ENCODE measurements around the gene ANKS1B. TPM values are rescaled to one million over a fixed set of nuclear protein-coding genes. Genes with fewer than 3 reads are reported as not detected.
"Not testable (repeated sequence)": the region's sequence is repeated elsewhere in the genome, so short reads cannot be mapped to it uniquely, and the experiment has no call there.

ANKS1B gene
- total RNA-seq, 1 experiment from 2014 or later: 0.11 TPM

DNA sequence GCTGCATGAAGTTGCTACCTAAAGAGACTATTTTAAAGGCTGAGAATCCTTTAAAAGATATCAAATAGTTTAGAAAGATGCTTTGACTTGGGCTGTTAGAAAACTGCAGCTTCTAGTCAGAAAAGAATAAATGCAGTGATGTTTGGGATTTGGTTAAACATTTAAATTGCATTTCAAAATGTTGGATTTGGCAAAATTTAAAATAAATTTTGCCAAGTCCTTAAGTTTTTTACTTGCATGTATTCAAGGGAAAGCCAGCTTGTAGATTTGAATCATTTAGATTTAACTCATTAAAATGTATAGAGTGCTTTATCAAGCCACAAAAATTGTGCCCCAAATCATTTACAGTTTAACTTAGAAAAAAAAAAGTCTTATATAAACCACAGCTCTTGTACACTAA, 109.7 kb downstream of the ANKS1B start:
- no peak for DNase-seq (ENCODE audit: low read depth)

DNA sequence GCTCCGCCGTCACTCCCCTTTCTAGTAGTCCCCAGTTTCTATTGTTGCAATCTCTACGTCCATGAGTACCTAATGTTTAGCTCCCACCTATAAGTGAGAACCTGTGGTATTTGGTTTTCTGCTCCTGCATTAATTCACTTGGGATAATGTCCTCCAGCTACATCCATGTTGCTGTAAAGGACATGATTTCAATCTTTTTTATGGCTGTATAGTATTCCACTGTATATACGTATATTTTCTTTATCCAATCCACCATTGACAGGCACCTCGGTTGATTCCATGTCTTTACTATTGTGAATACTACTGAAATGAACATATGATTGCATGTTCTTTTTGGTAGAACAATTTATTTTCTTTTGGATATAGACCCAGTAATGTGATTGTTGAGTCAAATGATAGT, 114.7 kb downstream of the ANKS1B start:
- DNase-seq (ENCODE audit: low read depth): no peak

DNA sequence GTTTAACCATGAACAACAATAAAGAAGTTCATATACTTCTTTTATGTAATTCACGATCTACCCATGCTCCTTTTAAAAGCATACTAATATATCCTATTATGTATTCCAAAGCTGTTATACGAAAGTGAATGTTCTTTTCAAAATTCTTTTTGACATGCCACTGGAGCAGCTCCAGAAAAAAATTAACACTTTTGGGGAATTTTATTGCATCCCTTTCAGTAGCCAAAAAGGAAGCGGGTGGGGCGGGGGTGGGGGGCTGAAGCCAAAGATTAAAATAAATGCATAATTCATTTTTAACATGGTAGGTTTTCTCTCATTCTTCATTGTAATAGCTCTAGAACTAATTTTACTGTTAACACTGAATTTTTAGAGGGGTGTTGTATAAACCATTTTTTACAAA, 123.0 kb downstream of the ANKS1B start:
- DNase-seq (ENCODE audit: low read depth): no peak

DNA sequence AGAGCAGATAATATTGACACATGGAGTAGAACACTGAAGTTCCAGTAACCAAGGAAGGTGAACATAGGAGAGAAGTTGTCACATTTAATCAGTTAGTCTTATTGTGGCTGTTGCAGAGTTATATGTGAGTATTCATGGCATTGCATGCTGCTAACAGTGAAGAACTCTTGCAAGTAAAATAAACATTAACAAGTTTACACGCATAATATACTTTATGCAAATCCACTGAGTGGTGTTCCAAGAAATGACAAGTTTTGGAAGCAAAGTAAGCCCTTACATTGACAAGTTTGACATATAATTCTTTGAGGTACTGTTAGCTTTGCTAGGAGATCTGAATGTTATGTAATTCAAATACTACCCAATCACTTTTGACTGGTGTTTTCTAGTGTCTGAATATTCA, 125.6 kb downstream of the ANKS1B start:
- no peak for DNase-seq (ENCODE audit: low read depth)

DNA sequence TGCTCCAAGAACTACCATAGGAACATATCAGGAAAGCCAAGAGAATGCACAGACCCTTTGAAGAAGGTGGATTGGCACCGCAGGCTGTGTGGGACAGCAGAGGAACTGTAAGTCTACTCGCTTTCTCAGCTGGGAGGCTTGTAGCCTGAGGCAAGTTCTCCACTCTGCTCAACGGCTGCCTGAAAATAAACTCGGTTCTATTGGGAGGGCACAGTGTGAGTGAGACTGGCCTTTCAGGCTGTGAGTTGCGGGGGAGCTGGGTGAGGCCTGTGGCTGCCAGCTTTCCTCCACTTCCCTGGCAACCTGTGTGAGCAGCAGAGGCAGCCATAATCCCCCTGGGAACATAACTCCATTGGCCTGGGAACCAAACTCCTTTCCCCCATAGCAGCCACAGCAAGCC, 132.1 kb downstream of the ANKS1B start:
- DNase-seq (ENCODE audit: low read depth): no peak

DNA sequence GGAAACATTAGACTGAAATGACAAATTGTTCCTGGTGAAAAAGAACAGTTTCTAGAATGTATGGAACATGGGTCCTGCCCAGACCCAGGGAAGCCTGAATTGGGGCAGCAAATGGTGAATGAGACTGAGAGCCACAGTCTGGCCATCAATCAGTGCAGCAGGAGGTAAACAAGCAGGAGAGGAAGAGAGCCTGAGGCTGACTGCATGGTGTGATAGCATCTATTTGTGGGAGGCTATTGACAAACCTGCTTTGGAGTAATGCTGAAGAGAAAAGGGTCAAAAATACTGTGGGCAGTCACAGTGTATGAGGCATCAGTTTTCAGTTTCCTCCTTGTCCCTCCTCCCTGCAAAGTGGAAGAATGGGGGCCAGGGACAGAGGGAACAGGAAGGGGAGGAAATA, 136.8 kb downstream of the ANKS1B start:
- no peak for DNase-seq (ENCODE audit: low read depth)

DNA sequence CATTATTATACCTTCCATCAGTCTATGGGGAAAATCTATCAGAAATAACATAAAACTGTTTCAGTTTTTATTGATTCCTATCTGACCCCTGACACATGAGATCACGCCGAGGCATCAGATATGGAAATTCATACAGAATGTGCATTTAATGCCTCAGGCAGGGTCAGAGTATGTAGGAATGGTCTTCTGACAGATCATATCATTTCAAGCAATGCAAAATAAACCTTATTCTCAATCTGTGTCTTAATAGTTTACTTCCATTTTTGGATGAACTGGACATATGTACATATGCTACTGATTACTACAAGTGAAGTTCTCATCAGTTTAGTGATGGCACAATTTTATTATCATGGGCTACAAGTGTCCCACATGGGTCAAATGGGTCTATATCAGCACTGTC, 150.0 kb downstream of the ANKS1B start:
- DNase-seq (ENCODE audit: low read depth): no peak

DNA sequence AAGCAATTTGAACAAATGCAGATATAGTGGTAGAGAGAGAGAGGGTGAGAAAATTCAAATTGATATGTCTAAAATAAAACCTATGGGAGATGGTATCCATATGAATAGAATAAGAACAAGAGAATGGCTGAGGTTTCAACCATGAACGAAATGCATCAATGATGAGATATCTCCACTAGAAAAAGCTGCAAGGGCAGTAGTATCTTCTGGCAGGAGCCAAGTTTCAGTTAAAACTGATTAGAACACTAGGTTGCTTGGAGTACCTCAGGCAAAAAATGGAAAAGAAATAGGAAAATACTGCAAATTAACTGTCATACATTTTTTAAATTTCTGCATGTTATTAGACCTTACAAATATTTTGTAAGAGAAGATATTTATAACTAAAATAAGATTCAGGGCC, 151.3 kb downstream of the ANKS1B start:
- no peak for DNase-seq (ENCODE audit: low read depth)

DNA sequence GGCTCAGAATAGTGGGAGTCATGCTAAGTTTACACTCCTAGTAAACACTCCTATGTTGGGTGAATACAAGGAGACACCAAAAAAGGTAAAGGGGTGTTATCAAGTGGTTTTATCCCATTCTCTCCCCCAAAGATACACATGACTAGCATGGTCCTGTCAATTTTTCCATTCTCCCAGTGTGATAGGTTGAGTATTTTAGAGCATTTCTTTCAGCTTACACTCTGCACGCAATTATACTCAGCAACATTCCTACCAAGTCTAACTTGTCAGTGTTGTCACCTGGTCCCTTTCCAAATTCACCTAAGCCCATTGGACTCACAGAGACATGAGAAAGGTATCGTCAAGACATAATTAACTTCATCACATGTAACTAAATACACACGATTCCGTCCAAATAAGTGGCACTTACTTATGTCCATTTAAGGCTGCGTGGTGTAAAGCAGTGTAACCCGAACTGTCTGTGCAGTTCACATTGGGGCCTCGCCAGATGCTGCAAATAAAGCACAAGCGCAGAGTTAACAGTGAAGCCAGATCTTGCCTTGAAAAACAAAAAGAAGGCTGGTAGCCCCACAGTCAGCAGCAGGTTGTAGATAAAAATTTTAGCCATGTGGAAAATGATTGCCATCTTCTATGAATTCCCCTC, 159.7 kb downstream of the ANKS1B start:
- DNase-seq (ENCODE audit: low read depth): no peak

DNA sequence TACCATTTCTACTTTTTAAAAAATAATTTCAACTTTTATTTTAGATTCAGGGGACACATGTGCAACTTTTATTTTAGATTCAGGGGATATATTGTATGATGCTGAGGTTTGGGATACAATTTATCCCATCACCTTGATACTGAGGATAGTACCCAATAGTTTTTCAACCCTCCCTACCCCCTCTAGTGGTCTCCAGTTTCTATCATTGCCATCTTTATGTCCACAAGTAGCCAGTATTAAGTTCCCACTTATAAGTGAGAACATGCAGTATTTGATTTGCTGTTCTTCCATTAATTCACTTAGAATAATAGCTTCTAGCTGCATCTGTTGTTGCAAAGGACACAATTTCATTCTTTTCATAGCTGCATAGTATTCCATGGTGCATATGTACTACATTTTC, 162.5 kb downstream of the ANKS1B start:
- no peak for DNase-seq (ENCODE audit: low read depth)

DNA sequence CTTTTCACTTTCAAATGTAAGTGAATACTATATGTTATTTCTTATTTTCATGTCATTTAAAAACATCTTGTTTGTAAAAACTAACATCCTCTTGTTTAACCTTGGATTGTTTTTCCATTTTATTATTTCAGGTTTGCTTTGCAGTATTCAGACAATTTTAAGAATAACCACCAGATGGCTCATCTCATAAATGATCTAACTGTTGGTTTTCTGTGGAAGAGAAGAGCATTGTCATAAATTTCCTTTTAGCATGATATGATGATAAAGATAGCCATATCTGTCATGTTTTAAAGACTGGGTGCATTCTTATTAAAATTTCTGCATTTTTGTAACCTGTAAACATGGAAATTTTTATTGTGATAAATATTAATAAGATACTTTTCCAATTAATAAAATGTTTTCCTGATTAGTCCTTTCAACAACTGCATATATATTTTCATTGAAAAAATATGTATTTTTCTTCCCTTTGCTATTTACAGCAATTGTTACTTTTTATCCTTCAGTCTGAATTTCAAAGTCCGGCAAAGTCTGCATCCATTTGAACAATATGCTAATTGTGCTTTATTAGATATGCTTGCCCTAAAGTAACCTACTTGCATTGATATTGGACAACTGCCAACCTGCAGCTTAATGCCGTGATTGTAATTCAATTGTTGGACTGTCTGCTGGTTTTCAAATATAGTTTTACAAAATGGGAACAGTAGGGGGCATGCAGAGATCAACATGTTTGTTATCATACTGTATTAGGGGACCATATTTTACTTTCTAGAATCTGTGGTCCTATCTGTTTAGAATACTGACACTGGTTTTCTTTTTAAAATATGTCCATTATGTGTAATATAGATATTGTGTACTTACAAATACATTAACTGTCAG, 173.8 kb downstream of the ANKS1B start:
- DNase-seq (ENCODE audit: low read depth): peak; percentile 20

DNA sequence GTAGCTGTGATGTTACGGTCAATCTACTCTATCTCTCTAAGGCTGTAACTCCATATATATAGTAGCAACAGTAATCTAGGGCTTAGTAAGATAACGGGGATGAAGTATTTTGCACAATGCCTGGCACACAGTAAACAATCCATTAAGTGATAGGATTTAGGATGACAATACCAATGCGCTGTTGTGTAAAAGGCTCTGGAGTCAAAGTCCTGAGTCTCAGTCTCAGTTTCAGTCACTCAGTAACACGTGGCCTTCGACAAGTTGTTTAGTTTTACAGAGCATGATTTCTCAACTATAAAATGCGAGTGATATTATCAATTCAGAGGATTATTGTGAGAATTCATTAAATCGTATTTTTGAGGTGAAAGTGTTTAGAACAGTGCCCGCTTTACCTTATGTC, 174.8 kb downstream of the ANKS1B start:
- DNase-seq (ENCODE audit: low read depth): no peak

DNA sequence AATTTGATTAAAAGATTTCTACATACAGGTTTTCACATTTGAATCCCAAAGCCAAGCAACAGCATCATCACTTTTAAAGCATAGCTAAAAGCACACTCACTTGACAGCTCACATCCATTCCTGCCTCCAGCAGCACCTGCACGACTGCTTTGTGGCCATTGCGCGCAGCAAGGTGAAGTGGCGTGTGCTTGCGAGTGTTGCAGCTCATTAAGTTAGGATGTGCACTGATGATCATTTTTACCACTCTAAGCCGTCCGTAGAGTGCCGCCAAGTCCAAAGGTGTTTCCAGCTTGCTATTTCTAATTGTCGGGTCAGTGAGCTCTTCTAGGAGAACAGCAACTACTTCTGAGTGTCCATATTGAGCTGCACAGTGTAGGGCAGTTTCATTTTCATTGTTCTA, 178.4 kb downstream of the ANKS1B start:
- DNase-seq (ENCODE audit: low read depth): no peak

DNA sequence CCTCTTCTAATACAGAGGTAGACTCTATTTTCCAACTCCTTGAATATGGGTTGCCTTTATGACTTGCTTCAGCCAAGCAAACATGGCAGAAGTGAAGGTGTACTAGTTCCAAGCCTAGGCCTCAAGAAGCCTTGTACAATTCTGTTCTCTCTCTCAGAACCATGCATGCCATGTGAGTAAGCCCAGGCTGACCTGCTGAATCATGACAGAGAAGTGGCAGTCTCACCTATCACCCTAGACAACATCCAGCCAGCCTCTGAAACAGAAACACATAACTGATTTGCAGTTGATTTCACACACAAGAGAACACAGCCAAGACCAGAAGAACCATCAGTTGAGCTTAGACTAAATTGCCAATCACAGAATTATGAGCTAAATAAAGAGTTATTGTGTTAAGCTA, 180.0 kb downstream of the ANKS1B start:
- DNase-seq (ENCODE audit: low read depth): no peak

DNA sequence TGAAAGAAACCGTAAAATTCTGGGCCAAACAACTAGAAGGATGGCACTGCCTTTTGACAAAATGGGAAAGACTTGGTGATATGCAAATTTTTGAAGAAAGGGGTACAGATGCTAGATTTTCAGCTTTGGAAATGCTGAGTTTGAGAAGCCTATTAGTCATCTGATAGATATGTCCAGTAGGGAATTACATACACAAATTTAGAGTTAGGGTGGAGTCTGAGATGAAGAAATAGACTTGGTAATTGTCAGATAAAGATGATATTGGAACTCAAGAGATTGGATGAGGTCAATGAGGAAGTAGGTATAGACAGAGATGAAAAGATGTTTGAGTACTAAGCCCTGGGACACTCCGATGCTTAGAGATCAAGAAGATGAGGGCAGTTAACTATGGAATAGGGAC, 184.1 kb downstream of the ANKS1B start:
- no peak for DNase-seq (ENCODE audit: low read depth)

DNA sequence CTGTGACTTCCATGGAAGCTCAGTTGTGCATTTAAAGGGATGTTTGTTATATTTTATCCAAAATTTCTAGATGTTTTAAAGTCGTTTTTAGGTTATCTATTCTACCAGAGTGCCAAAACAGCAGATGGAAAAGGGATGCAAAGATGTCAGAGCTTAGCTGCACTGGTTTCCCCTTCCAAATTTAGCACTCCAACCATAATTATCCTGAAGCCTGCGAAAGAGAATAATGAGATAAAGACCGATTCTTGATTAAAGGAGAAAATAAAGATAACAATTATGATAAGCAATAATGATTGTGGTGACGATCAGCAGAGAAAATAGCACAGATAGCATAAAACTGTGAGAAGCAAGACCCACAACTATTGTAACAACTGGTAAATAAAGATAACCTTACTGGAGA, 186.8 kb downstream of the ANKS1B start:
- not testable (repeated sequence) for DNase-seq (ENCODE audit: low read depth)

DNA sequence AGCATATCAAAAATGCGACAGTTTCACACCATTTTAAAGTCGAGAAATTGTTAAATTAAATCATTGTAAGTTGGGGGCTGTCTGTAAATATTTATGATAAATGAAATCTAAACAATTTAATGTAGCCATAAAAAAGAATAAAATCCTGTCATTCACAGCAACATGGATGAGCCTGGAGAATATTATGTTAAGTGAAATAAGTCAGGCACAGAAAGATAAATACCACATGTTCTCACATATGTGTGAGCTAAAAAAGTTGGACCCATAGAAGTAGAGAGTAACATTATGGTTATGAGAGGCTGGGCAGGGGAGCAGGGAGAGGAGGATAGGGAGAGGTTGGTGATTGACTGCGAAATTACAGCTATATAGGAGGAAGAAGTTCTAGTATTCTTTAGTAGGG, 201.3 kb downstream of the ANKS1B start:
- DNase-seq (ENCODE audit: low read depth): no peak

DNA sequence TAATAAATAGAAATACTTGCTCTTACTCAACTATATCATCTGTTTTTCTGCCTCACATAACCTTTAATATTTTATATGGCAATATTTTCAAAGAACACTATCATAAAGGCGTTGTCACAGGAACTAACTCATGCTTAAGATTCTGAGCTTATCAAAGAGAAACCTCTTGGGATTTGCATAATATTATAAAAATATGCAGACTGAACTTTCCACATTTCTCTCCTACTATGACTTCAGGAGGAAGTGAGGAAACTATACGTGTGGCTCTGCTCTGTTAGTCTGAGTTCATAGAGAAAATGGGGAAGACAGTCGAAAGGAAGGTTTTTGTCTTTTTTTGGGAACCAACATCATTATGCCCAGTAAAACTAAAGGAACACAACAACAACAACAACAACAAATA, 212.5 kb downstream of the ANKS1B start:
- no peak for DNase-seq (ENCODE audit: low read depth)

DNA sequence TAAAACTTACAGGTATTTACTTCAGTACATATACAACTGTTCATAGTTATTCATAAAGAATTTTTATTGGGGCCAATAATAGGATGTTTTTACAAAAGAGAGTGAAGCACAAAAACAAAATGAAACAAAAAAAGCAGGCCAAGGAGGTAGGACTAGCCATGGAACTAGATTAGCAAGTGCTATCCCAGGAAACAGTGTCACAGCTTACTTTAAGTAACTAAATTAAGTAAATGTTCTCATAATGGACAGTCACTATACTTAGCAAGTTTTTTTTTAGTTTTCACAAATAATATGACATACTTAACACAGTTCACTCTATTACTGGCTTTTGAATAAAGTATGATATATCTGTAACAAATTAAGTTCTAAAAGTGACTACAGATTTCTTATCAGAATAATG, 213.1 kb downstream of the ANKS1B start:
- DNase-seq (ENCODE audit: low read depth): no peak

DNA sequence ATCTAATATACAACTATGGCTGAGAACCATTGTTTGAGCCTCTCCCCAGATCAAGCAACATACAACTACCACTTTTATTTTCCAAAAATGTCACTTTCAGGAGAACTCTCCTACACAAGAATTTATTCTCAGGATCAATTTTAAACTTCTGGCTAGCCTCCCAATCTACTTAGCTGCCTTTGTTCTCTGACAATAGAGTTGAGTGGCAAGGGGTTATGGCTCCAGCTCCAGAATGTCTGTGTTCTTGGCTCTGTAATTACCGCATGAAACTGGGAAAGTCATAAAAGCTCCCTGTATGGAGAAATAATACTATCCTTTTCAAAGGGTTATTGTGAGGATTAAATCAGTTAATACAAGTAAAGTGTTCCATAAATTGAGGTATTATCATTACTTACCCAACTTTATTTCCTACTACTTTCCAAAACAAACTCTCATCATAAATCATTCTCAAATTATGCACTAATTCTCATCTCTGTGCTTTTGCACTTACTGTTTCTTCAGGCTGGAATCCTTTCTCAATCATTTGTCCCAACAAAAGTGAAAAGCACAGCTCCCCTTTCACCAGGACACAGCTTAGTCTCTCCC, 215.2 kb downstream of the ANKS1B start:
- no peak for DNase-seq (ENCODE audit: low read depth)

DNA sequence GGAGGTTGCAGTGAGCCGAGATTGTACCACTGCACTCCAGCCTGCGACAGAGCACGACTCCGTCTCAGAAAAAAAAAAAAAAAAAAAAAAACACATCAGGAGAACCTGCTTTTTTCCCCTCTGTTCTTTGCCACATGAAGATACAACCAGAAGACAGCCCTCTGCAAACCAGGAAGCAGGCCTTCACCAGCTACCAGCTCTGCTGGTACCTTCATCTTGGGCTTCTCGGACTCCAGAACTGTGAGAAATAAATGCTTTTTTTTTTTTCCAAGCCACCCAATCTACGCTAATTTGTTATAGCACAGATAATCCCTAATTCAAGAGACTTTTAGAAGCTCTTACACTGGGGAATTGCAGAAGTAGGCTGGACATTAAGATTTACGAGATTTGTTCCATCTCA, 216.0 kb downstream of the ANKS1B start:
- DNase-seq (ENCODE audit: low read depth): no peak

DNA sequence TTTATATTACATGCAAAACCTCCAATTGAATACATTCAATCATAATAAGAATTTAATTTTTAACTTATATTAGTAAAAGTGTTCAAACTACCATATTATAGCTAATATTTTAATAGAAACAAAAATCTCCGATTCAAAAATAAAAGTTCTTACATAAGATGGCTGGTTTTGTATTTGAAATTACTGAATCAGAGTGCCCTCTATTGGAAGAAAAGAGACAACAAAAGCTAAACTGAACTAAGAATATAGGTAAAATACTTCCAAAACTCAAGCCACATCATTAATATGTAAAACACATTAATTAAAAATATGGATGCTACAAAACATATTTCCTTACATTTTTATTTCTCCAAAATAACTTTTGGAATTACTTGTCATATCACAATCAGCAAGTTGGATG, 216.9 kb downstream of the ANKS1B start:
- DNase-seq (ENCODE audit: low read depth): peak; percentile 13

DNA sequence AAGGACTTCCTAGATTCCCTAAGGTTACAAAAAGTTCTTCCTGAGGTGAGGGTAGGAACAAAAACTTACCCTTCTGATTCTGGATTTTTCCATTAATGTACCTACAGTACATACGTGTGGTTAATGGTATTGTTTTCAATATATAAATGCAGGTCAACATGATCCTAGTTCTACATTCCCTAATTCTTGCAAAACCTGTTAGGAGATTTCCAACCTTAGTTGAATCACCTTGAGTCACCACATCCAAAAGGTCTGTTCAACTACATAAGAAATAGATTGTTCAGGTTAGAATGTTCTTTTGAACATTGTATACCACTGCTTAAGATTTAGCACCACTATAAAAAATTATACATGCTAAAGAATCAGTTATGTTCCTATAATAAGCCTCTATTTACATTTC, 218.3 kb downstream of the ANKS1B start:
- DNase-seq (ENCODE audit: low read depth): no peak
